Upper lobe of right lung (tissue), 1 donor: Measurements from ENCODE around the gene NAA20. TPM values are rescaled to one million over a fixed set of nuclear protein-coding genes. Genes with fewer than 3 reads are reported as not detected.
A peak's percentile ranks its signal among the peaks of the same experiment; 100 is the strongest.

ENCODE experiments used
- ATAC-seq: fragments of 200-7000 bp; cut with Tn5 transposase; one replicate; pipeline ENCODE4 v1.9.1; 2020; ENCODE audit warnings: mild to moderate bottlenecking, moderate library complexity
- DNase-seq: peaks from one replicate; pipeline ENCODE4 v3.0.0-alpha.2; 2020
- H3K27ac ChIP-seq: fragments of 200-600 bp; one replicate; pipeline ENCODE4 v1.8.0; 2022
- H3K27me3 ChIP-seq: fragments of 200-600 bp; one replicate; pipeline ENCODE4 v1.8.0; 2022; ENCODE audit warnings: mild to moderate bottlenecking
- H3K36me3 ChIP-seq: fragments of 200-600 bp; one replicate; pipeline ENCODE4 v1.8.0; 2022
- H3K4me1 ChIP-seq: fragments of 200-600 bp; one replicate; pipeline ENCODE4 v1.8.0; 2022
- H3K4me3 ChIP-seq: fragments of 200-600 bp; one replicate; pipeline ENCODE4 v1.8.0; 2022; ENCODE audit warnings: mild to moderate bottlenecking
- H3K9me3 ChIP-seq: fragments of 200-600 bp; one replicate; pipeline ENCODE4 v1.8.0; 2022
- intact Hi-C: fragments of 100-400 bp; cut with DNase I; formaldehyde crosslinking; loops from one replicate; pipeline ENCODE4 v1.11.0; 2022
- total RNA-seq: library from RNA; stranded (reverse); fragmentation: NEBNext Ultra II Directional; extraction: Animal tissue kit (Norgen Biotek cat#: 25700); gene quantifications from one replicate; pipeline ENCODE4 v1.2.1, GENCODE V29; 2021
- TF ChIP-seq, protein P1 (sequence below): fragments of 200-600 bp; IDR thresholded peaks from one replicate; pipeline ENCODE4 v1.8.0; 2022; ENCODE audit warnings: antibody characterized with exemption
- donor health status: DM: no; HTN: yes; CAD: no; lungs with severe emphysema.

NAA20 gene
- total RNA-seq, 1 donor from 2014 or later = 63.1 TPM

DNA sequence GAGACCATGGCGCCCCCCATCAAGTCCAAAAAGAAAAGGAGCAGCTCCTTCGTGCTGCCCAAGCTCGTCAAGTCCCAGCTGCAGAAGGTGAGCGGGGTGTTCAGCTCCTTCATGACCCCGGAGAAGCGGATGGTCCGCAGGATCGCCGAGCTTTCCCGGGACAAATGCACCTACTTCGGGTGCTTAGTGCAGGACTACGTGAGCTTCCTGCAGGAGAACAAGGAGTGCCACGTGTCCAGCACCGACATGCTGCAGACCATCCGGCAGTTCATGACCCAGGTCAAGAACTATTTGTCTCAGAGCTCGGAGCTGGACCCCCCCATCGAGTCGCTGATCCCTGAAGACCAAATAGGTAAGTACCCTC, 41.7 kb upstream of the NAA20 start:
- Histone ChIP-seq H3K27ac (peak overlapping the region; percentile 87), H3K27me3 (no peaks in the 10 kb centered on the region), H3K9me3 (no peaks in the 10 kb centered on the region), H3K36me3 (peaks cover 31% of the 10 kb centered on the region), H3K4me3 (peak overlapping the region; percentile 63), H3K4me1 (peaks cover 73% of the 10 kb centered on the region)
- intact Hi-C loops = no loop called here
- TF ChIP-seq, protein P1, sequence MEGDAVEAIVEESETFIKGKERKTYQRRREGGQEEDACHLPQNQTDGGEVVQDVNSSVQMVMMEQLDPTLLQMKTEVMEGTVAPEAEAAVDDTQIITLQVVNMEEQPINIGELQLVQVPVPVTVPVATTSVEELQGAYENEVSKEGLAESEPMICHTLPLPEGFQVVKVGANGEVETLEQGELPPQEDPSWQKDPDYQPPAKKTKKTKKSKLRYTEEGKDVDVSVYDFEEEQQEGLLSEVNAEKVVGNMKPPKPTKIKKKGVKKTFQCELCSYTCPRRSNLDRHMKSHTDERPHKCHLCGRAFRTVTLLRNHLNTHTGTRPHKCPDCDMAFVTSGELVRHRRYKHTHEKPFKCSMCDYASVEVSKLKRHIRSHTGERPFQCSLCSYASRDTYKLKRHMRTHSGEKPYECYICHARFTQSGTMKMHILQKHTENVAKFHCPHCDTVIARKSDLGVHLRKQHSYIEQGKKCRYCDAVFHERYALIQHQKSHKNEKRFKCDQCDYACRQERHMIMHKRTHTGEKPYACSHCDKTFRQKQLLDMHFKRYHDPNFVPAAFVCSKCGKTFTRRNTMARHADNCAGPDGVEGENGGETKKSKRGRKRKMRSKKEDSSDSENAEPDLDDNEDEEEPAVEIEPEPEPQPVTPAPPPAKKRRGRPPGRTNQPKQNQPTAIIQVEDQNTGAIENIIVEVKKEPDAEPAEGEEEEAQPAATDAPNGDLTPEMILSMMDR = no peak
- peak; percentile 7 for ATAC-seq
- peak; percentile 71 for DNase-seq

DNA sequence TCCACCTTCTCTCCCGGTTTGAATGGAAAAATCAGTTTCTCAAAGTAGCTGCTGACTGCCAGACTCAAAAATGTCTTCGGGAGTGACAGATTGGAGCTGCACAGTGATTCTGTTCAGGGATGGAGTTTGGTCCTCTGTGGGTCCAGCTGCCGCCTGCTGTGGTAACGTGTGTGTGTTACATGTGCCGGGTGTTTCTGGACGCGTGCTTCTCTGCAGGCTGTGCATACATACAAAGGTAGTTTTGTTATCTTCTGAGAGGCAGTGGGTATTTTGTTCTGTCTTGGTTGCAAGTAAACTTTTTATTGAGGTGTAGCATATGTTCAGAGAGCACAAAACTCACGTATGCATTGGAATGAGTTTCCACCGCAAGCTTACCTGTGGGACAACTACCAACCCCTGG, 41.3 kb upstream of the NAA20 start:
- ATAC-seq = no peak
- H3K4me1 ChIP-seq = peaks cover 78% of the 10 kb centered on the region
- H3K36me3 ChIP-seq = peaks cover 32% of the 10 kb centered on the region
- no peaks in the 10 kb centered on the region for H3K9me3 ChIP-seq
- peak overlapping the region; percentile 63 for H3K4me3 ChIP-seq
- peak overlapping the region; percentile 87 for H3K27ac ChIP-seq
- no peak for DNase-seq
- intact Hi-C loops = no loop called here
- H3K27me3 ChIP-seq = no peaks in the 10 kb centered on the region
- TF ChIP-seq, protein P1 = no peak

GRCh38 chr20:19976595-19977372, 40.4 kb upstream of the NAA20 start:
- Histone ChIP-seq H3K36me3 (peaks cover 28% of the 10 kb centered on the region), H3K27me3 (no peaks in the 10 kb centered on the region), H3K4me1 (peaks cover 83% of the 10 kb centered on the region), H3K9me3 (no peaks in the 10 kb centered on the region), H3K4me3 (peak overlapping the region; percentile 63), H3K27ac (peak overlapping the region; percentile 87)
- intact Hi-C loops = no loop called here
- ATAC-seq = peak; percentile 78
- peak; percentile 84 for DNase-seq
- TF ChIP-seq, protein P1 = no peak

- intact Hi-C loops = no loop called here
- H3K27me3 ChIP-seq = no peaks in the 10 kb centered on the region
- H3K4me1 ChIP-seq = peaks cover 77% of the 10 kb centered on the region
- ATAC-seq (peak; percentile 25), DNase-seq (no peak)
- peaks cover 23% of the 10 kb centered on the region for H3K36me3 ChIP-seq
- H3K27ac ChIP-seq = peak overlapping the region; percentile 87
- H3K9me3 ChIP-seq = no peaks in the 10 kb centered on the region
- TF ChIP-seq, protein P1 = no peak
- H3K4me3 ChIP-seq = peak overlapping the region; percentile 63
These were observed 39.8 kb upstream of the NAA20 start for GRCh38 chr20:19977373-19977770.

DNA sequence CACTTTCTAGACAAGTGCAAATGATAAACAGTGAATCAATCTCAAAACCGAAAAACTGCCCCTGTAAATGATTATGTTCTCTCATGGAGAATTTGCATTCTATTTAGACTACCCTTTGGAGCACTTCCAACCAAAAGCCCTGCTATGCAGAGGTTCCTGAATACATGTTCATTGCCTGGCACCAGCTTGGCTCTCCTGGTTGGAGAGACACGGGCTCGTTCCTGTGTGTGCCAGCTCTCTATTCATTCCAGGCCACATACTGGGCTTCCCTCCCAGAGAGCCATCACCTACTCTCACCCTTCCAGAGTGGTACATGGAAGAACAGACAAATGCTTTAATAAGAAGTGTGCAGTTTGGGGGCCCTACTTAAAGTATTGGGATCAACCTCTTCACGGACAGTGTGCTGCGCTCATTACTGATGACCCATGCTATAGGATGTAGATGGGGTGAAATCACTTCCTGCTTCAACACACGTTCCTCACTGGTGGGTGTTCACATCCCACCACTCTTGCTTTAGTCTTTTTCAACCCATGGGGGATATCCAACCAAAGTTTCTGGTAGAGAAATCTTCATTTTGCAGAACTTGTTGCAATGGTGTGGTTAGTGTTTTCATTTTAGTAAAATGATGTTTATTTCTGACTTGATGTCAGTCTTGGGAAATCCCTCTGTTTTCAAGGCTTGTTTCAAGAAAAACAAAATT, 38.5 kb upstream of the NAA20 start:
- H3K4me3 ChIP-seq = peak overlapping the region; percentile 9
- TF ChIP-seq, protein P1 = no peak
- ATAC-seq (no peak), DNase-seq (no peak)
- no peaks in the 10 kb centered on the region for H3K9me3 ChIP-seq
- intact Hi-C loops = no loop called here
- H3K27ac ChIP-seq = peak overlapping the region; percentile 87
- peaks cover 68% of the 10 kb centered on the region for H3K4me1 ChIP-seq
- H3K36me3 ChIP-seq = peaks cover 20% of the 10 kb centered on the region
- H3K27me3 ChIP-seq = no peaks in the 10 kb centered on the region
